ENCODE results near the gene ARPC5.

- no peak for TF ChIP-seq POLR2A (IDR thresholded peaks at IDR 0.05)
- TF ChIP-seq CTCF (IDR thresholded peaks at IDR 0.05), result peak; percentile 63 to 91 (median 86)
Observed at GRCh38 chr1:183655562-183656075, 20.0 kb upstream of the ARPC5 start.

All from thyroid gland (tissue), 4 donors.